ENCODE data around the gene LEF1.

LEF1 gene

DNA sequence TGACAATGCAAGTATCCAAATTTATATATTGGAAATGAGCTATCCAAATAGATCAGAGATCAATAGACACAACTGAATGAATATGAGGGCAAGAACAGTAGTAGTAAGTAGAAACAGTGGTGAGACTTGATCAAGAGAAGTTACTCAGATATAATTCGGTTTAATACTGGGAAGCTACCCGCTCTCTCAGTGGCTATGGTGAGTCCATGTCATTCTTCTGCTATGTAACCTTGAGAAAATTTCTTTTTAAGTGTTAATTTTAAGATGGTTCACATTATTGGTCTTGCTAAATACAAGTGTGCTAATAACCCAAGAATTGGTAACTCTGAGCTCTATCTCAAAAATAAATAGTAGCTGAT is 53.6 kb downstream of the LEF1 start:
- TF ChIP-seq, protein P1, sequence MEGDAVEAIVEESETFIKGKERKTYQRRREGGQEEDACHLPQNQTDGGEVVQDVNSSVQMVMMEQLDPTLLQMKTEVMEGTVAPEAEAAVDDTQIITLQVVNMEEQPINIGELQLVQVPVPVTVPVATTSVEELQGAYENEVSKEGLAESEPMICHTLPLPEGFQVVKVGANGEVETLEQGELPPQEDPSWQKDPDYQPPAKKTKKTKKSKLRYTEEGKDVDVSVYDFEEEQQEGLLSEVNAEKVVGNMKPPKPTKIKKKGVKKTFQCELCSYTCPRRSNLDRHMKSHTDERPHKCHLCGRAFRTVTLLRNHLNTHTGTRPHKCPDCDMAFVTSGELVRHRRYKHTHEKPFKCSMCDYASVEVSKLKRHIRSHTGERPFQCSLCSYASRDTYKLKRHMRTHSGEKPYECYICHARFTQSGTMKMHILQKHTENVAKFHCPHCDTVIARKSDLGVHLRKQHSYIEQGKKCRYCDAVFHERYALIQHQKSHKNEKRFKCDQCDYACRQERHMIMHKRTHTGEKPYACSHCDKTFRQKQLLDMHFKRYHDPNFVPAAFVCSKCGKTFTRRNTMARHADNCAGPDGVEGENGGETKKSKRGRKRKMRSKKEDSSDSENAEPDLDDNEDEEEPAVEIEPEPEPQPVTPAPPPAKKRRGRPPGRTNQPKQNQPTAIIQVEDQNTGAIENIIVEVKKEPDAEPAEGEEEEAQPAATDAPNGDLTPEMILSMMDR (IDR thresholded peaks at IDR 0.05; ENCODE audit: borderline replicate concordance, control extremely low read depth, extremely low read depth, insufficient read depth, missing control alignments): no peak
- no peak for DNase-seq (ENCODE audit: low spot score)
- in situ Hi-C loops (cut with MboI; ENCODE audit: low sequenced_read_pairs, unreplicated experiment): no loop called here

DNA sequence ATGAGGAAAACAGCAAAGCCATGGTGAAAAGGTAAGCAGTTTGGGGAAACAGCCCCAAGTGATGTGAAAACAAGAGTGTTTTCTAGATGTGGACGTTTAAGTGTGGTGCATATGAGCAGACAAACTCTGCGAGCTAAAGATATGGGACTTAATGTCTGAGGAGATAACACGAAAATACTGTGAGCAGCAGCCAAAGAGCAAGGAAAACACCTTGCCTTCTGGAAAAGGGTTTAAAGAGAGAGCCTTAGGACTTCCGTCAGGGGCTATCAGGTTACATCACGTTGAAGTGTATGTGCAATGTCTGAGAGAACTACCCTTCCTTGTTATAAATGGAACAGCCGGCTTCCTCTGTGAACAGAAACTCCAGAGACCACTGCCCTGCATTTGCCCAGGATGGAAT is 54.2 kb downstream of the LEF1 start:
- in situ Hi-C loops (cut with MboI; ENCODE audit: low sequenced_read_pairs, unreplicated experiment): no loop called here
- no peak for DNase-seq (ENCODE audit: low spot score)
- TF ChIP-seq, protein P1 (IDR thresholded peaks at IDR 0.05; ENCODE audit: borderline replicate concordance, control extremely low read depth, extremely low read depth, insufficient read depth, missing control alignments): no peak

GRCh38 chr4:108113229-108113628 is 55.5 kb downstream of the LEF1 start:
- TF ChIP-seq, protein P1 (IDR thresholded peaks at IDR 0.05; ENCODE audit: borderline replicate concordance, control extremely low read depth, extremely low read depth, insufficient read depth, missing control alignments): no peak
- in situ Hi-C loops (cut with MboI; ENCODE audit: low sequenced_read_pairs, unreplicated experiment): no loop called here
- no peak for DNase-seq (ENCODE audit: low spot score)

DNA sequence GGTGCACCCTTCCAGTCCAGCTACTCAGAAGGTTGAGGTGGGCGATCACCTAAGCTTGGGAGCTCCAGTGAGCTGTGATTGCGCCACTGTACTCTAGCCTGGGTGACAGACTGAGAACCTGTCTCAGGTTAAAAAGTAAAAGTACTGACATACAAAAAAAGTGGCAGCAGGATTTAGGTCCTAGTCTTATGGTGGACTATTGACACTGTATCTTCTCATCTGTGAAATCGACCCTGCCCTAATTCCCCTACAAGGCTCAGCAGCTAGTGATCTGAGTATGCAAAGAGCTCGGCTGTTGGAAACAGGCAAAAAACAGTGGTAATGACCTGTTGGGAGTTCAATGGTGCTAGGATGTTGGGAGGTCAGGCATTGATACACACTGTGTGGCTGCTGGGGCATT is 57.0 kb downstream of the LEF1 start:
- DNase-seq (ENCODE audit: low spot score): no peak
- in situ Hi-C loops (cut with MboI; ENCODE audit: low sequenced_read_pairs, unreplicated experiment): no loop called here
- TF ChIP-seq, protein P1 (IDR thresholded peaks at IDR 0.05; ENCODE audit: borderline replicate concordance, control extremely low read depth, extremely low read depth, insufficient read depth, missing control alignments): no peak

GRCh38 chr4:108110450-108110849 is 58.3 kb downstream of the LEF1 start:
- DNase-seq (ENCODE audit: low spot score): no peak
- in situ Hi-C loops (cut with MboI; ENCODE audit: low sequenced_read_pairs, unreplicated experiment): no loop called here
- TF ChIP-seq, protein P1 (IDR thresholded peaks at IDR 0.05; ENCODE audit: borderline replicate concordance, control extremely low read depth, extremely low read depth, insufficient read depth, missing control alignments): no peak

GRCh38 chr4:108109997-108110416 is 58.7 kb downstream of the LEF1 start:
- peak; percentile 27 for DNase-seq (ENCODE audit: low spot score)
- TF ChIP-seq, protein P1 (IDR thresholded peaks at IDR 0.05; ENCODE audit: borderline replicate concordance, control extremely low read depth, extremely low read depth, insufficient read depth, missing control alignments): no peak
- in situ Hi-C loops (cut with MboI; ENCODE audit: low sequenced_read_pairs, unreplicated experiment): no loop called here

GRCh38 chr4:108109111-108109510 is 59.6 kb downstream of the LEF1 start:
- TF ChIP-seq, protein P1 (IDR thresholded peaks at IDR 0.05; ENCODE audit: borderline replicate concordance, control extremely low read depth, extremely low read depth, insufficient read depth, missing control alignments): no peak

More at GRCh38 chr4:108109111-108109510, 59.6 kb downstream of the LEF1 start:
- in situ Hi-C loops (cut with MboI; ENCODE audit: low sequenced_read_pairs, unreplicated experiment): no loop called here
- no peak for DNase-seq (ENCODE audit: low spot score)
